GM19023 (cell line): Measurements from ENCODE around the gene LAIR2.
"Not testable (repeated sequence)": the region's sequence is repeated elsewhere in the genome, so short reads cannot be mapped to it uniquely, and the experiment has no call there.

Experiments used
- ATAC-seq: cut with Tn5 transposase; IDR thresholded peaks from one replicate; pipeline ENCODE4 v1.9.1; 2021; ENCODE audit warnings: mild to moderate bottlenecking, moderate library complexity; ENCODE audit not compliant: unreplicated experiment

Gene LAIR2

GRCh38 chr19:54492568-54492967 lies 10.1 kb upstream of the LAIR2 start:
- no peak for ATAC-seq

GRCh38 chr19:54493056-54493455 lies 9.6 kb upstream of the LAIR2 start:
- not testable (repeated sequence) for ATAC-seq

- ATAC-seq = no peak
Measured at GRCh38 chr19:54493967-54494585, 8.6 kb upstream of the LAIR2 start.

GRCh38 chr19:54495284-54495683 lies 7.3 kb upstream of the LAIR2 start:
- ATAC-seq = not testable (repeated sequence)

GRCh38 chr19:54497747-54498450 lies 4.7 kb upstream of the LAIR2 start:
- ATAC-seq = not testable (repeated sequence)

DNA sequence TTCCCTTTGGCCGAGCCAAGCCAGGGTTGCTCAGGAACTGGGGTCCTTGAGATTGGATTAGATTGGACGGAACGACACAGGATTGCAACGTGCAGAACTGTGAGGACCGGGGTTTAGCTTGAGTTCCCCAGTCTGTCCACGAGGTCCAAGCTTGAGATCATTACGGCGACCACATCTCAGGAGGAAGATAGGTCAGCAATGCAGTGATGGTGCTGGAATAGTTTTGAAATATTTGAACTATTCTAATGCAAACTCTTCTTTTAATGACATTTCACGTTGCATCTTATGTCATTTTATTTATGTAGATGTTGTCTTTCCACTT lies 4.2 kb upstream of the LAIR2 start:
- ATAC-seq = not testable (repeated sequence)

DNA sequence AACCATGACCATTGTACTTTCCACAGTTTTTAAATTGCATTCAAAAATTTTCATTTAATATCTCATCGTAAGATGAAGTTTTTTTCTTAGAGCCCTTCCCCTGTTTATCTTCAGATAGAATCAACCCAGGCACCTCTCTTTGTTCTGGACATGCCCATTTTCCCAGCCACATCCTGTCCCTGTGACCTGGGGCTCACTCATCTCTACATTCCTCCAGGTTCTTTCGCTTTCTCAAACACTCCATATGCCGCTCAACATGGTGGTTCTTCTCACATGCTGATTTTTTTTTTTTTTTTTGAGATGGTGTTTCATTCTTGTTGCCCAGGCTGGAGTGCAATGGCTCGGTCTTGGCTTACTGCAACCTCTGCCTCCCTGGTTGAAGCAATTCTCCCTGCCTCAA lies 2.9 kb downstream of the LAIR2 start:
- not testable (repeated sequence) for ATAC-seq

DNA sequence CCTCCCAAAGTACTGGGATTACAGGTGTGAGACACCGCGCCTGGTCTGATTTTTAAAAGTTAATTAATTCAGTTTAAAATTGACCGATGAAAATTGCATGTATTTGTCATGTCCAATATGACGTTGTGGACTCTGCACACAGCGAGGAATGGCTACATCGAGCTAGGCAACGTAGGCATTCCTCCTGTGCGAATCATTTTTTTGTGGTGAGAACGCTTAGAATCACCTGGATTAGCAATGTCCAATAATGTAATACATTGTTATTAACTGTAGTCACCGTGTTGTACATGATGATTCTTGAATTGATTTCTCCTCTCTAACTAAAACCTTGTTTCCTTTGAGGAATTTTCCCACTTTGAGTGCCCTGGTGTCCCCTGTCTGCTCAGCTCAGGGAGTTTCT lies 3.4 kb downstream of the LAIR2 start:
- no peak for ATAC-seq

DNA sequence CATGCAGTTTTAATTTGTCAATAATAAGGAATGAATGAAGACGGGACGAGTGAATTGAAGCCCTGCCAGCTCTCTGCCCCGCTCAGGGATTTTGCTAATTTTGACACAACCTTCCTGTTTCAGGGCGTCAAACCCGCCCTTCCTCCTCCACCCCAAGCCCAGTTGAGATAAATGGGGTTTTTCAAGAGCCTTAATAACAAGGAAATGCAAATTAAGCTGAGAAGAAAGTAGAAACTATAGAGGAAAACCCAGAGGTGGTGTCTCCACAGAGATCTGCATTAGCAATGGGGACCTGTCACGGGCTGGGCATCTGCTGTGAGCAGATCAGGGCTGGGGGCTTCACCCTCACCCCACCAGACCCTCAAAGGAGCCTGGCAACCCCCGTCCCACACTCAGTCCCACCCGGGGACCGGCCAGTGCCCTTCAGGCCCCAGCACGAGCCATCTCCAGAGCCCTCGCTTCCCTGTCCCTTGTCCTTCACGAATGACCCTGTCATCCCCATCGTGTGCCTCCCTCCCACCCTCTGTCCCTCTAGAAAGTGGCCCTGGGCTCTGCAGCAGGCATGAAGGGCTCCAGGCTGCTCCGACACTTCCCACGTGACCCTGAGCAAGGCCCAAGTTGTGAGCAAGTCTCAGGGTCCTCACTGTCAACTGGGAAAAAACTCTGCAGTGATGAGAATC lies 4.5 kb downstream of the LAIR2 start:
- ATAC-seq = not testable (repeated sequence)

DNA sequence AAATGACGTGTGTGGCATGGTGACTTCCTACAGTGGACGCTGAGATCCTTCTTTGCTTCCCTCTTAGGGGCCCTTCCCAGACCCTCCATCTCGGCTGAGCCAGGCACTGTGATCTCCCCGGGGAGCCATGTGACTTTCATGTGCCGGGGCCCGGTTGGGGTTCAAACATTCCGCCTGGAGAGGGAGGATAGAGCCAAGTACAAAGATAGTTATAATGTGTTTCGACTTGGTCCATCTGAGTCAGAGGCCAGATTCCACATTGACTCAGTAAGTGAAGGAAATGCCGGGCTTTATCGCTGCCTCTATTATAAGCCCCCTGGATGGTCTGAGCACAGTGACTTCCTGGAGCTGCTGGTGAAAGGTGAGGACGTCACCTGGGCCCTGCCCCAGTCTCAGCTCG lies 5.2 kb downstream of the LAIR2 start:
- no peak for ATAC-seq

DNA sequence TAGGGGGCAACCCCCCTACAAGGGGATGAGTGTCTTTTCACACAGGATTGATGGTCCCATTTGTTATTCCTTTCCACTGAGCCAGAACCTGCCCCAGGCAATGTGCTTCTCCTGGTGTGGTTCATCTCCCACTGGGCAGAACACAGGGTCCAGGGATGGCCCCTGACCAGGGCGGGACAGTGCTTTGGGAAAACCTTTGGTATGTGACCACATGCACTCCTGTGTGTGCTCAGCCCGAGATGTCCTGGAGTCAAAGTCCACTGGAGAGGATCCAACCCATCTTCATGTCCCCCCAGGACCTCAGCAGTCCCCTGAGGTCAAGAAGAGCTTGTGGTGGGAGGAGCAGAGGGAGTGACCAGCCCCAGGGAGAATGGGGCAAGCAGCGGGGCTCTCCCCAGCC lies 5.9 kb downstream of the LAIR2 start:
- not testable (repeated sequence) for ATAC-seq

GRCh38 chr19:54509200-54509940 lies 6.7 kb downstream of the LAIR2 start:
- ATAC-seq = not testable (repeated sequence)

DNA sequence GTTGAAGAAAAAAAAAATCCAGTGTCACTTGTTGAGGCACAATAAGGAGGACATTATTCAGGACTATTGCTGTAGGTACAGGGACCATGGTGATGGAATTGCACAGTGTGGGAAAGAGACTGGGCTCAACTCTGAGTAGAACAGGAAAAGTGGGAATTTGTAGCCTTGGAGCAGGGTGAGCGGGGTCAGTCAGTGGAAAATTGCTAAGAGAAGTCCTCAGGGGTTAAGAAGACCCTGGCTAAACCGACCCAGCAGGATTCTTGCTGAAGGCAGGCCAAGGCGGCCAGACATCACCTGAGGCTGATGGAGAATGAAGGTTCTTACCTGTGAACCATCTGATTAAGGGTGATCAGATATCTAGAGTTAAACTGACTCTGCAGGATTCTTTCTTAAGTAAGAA lies 12.5 kb downstream of the LAIR2 start:
- ATAC-seq = no peak

GRCh38 chr19:54517483-54517882 lies 14.9 kb downstream of the LAIR2 start:
- ATAC-seq = no peak

DNA sequence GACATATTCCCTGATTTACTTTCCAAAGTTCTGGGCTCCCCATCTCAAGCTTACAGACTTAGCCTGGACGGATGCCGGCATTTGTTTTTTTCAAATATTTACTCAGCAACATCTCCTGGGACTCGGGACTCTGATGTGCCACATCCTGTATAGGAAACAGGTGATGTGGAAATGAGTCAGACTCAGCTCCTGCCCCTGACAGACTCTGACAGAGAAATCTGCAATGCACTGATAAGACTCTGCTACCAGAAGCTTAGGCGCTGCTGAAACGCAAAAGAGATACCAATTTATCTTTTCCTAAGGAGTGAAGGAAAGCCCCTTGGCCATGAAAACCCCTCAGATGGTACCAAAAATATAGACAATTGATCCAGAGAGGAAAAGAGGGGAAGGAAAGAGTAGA lies 16.2 kb downstream of the LAIR2 start:
- ATAC-seq = no peak

GRCh38 chr19:54521022-54521859 lies 18.6 kb downstream of the LAIR2 start:
- no peak for ATAC-seq

DNA sequence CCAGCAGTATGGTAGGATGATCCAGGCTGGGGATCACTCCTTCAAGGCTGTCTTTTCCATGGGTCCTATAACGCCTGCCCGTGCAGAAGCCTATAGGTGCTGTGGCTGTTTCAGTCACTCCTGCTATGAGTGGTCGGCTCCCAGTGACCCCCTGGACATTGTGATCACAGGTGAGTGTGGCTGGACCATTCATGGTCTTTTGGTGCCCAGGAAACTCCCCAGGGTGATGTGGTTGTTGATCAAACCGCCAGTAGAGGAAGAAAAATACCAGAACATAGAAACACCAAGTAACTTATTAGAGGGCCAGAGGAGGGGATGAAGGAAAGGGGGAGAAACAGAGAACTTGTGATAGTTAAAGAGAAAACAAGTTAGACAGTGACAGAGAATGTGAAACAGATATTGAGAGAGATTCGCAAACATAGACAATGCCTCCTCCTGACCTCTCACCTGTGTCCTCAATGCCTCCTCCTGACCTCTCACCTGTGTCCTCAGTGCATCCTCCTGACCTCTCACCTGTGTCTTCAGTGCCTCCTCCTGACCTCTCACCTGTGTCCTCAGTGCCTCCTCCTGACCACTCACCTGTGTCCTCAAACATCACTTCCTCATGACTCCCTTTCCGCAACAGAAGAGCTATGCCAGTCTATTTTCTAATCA lies 19.4 kb downstream of the LAIR2 start:
- no peak for ATAC-seq

DNA sequence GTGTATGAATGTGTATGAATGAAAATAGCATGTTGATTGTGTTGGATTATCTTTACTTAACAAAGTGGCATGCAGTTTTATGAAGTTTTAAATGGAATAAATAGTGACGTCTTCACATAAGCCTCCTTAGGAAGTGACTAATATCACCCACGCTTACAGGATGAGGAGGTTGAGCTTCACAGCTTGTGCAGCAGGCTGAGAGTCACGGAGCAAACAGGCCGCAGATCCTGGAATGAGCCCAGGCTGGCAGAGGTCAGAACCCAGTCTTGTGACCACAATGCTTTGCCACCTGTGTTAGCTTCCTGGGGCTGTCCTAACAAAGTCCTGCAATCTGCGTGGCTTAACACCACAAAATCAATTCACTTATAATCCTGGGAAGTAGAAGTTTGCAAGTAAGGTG lies 20.8 kb downstream of the LAIR2 start:
- no peak for ATAC-seq

DNA sequence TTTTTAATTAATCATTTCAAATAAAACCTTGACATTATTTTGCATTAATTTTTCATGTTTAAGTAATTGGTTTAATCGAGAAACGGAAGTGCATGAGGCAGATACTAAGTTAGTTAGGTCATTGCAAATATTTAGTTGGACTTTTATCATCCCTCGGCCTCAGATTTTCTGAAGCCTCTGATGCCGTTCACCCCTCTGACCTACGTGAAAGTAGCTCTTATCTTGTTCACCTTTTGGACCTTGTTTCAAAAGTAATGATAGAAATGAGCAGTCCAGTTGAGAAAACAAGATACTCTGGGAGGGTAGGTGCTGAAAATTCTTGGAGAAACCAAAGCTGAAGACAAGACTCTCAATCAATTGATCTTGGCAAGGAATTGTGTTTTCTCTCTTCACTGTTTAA lies 23.0 kb downstream of the LAIR2 start:
- ATAC-seq = no peak

DNA sequence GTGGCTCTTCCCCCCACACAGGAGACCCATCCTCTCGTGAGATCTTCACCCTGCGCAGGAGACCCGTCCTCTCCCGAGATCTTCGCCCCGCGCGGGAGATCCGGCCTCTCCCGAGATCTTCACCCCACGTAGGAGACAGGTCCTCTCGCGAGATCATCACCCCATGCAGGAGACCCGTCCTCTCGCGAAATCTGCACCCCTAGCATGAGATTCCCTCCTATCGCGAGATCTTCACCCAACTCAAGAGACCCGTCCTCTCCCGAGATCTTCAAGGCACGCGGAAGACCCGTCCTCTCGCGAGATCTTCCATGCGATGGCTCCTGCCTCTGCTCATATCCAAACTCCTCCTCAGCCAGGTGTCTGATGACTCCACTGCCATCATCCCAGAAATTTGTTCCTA lies 24.3 kb downstream of the LAIR2 start:
- no peak for ATAC-seq
